A673 (cell line): Measurements from ENCODE around the gene UGGT2.

Source experiments
- EZH2 ChIP-seq: fragments of 200-600 bp; sonication (generic); IDR thresholded peaks from 2 replicates; pipeline ENCODE4 v1.6.1; 2017; ENCODE audit warnings: borderline replicate concordance, low read depth, mild to moderate bottlenecking, mixed read lengths, antibody characterized with exemption, low read length; ENCODE audit not compliant: poor library complexity, severe bottlenecking
- TF ChIP-seq, protein P1 (sequence below): fragments of 300-800, 200-600 bp; sonication (generic); conservative IDR thresholded peaks from 2 replicates; pipeline ENCODE4 v1.5.1; 2017; ENCODE audit warnings: low read depth, mild to moderate bottlenecking, antibody characterized with exemption, low read length, moderate library complexity, mixed read lengths

DNA sequence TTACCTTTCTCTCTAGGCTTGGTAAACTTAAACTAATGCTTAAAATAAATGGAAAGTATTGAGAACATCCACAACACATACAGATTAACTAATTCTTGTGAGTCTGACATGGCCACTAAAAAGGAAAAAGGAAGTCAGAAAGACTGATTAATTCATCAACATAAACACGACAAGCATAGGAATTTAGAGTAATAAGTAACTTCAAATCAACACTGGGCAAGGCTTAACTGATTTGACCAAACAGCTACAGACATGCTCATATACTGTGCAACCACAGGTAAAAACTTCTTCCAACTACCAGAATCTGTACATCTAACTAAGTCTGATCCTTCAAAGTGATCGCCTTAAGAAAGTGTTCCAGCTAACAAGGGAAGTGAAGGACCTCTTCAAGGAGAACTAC, 20.5 kb downstream of the UGGT2 start:
- TF ChIP-seq, protein P1, sequence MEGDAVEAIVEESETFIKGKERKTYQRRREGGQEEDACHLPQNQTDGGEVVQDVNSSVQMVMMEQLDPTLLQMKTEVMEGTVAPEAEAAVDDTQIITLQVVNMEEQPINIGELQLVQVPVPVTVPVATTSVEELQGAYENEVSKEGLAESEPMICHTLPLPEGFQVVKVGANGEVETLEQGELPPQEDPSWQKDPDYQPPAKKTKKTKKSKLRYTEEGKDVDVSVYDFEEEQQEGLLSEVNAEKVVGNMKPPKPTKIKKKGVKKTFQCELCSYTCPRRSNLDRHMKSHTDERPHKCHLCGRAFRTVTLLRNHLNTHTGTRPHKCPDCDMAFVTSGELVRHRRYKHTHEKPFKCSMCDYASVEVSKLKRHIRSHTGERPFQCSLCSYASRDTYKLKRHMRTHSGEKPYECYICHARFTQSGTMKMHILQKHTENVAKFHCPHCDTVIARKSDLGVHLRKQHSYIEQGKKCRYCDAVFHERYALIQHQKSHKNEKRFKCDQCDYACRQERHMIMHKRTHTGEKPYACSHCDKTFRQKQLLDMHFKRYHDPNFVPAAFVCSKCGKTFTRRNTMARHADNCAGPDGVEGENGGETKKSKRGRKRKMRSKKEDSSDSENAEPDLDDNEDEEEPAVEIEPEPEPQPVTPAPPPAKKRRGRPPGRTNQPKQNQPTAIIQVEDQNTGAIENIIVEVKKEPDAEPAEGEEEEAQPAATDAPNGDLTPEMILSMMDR = no peak
- TF ChIP-seq EZH2 = no peak
